SK-N-SH (cell line): ENCODE data around the gene ZNF143.

Experiments used
- CTCF ChIP-seq: fragments of 200-600 bp; sonication (generic); IDR thresholded peaks from 2 replicates; pipeline ENCODE4 v1.6.1; 2017; ENCODE audit warnings: antibody characterized with exemption, mild to moderate bottlenecking, moderate library complexity
- FOXM1 ChIP-seq: IDR thresholded peaks from 2 replicates; pipeline ENCODE4 v1.4.0; 2012; ENCODE audit warnings: low read depth, mild to moderate bottlenecking
- GABPA ChIP-seq: IDR thresholded peaks from 2 replicates; pipeline ENCODE4 v1.4.0; 2012; ENCODE audit warnings: low read depth, mild to moderate bottlenecking
- POLR2AphosphoS5 ChIP-seq: IDR thresholded peaks from 2 replicates; pipeline ENCODE4 v1.6.1; 2012; ENCODE audit warnings: low read depth, low read length
- RAD21 ChIP-seq: IDR thresholded peaks from 2 replicates; pipeline ENCODE4 v1.6.1; 2012; ENCODE audit warnings: mild to moderate bottlenecking, low read length
- RCOR1 ChIP-seq: fragments of 150-350 bp; IDR thresholded peaks from 2 replicates; pipeline ENCODE4 v1.6.1; 2017; ENCODE audit warnings: antibody characterized with exemption, low read length
- RFX5 ChIP-seq: IDR thresholded peaks from 2 replicates; pipeline ENCODE4 v1.6.1; 2012; ENCODE audit warnings: mild to moderate bottlenecking, improper control_type of control experiment, low read length
- TAF1 ChIP-seq: IDR thresholded peaks from 2 replicates; pipeline ENCODE4 v1.6.1; 2012; ENCODE audit warnings: low read depth, mild to moderate bottlenecking, low read length, moderate library complexity, borderline replicate concordance
- TCF12 ChIP-seq: IDR thresholded peaks from 2 replicates; pipeline ENCODE4 v1.4.0; 2012
- TEAD4 ChIP-seq: IDR thresholded peaks from 2 replicates; pipeline ENCODE4 v1.4.0; 2012; ENCODE audit warnings: mild to moderate bottlenecking, borderline replicate concordance; ENCODE audit not compliant: insufficient read depth
- YY1 ChIP-seq: IDR thresholded peaks from 2 replicates; pipeline ENCODE4 v1.4.0; 2012; ENCODE audit warnings: low read depth, mild to moderate bottlenecking
- TF ChIP-seq, protein P1 (sequence below): IDR thresholded peaks from 2 replicates; pipeline ENCODE4 v1.4.0; 2012; ENCODE audit warnings: low read depth
- TF ChIP-seq, protein P2 (sequence below): IDR thresholded peaks from 2 replicates; pipeline ENCODE4 v1.6.1; 2012; ENCODE audit warnings: mild to moderate bottlenecking, low read depth, low read length, moderate library complexity
- TF ChIP-seq, protein P3 (sequence below): IDR thresholded peaks from 2 replicates; pipeline ENCODE4 v1.4.0; 2012; ENCODE audit warnings: low read depth, borderline replicate concordance

- TF ChIP-seq CTCF (no peak), TAF1 (no peak), FOXM1 (no peak), RCOR1 (no peak), RAD21 (no peak), POLR2AphosphoS5 (no peak), TCF12 (no peak), RFX5 (no peak), YY1 (no peak), TEAD4 (no peak), GABPA (no peak)
- TF ChIP-seq, protein P1, sequence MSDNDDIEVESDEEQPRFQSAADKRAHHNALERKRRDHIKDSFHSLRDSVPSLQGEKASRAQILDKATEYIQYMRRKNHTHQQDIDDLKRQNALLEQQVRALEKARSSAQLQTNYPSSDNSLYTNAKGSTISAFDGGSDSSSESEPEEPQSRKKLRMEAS, result no peak
- TF ChIP-seq, protein P2, sequence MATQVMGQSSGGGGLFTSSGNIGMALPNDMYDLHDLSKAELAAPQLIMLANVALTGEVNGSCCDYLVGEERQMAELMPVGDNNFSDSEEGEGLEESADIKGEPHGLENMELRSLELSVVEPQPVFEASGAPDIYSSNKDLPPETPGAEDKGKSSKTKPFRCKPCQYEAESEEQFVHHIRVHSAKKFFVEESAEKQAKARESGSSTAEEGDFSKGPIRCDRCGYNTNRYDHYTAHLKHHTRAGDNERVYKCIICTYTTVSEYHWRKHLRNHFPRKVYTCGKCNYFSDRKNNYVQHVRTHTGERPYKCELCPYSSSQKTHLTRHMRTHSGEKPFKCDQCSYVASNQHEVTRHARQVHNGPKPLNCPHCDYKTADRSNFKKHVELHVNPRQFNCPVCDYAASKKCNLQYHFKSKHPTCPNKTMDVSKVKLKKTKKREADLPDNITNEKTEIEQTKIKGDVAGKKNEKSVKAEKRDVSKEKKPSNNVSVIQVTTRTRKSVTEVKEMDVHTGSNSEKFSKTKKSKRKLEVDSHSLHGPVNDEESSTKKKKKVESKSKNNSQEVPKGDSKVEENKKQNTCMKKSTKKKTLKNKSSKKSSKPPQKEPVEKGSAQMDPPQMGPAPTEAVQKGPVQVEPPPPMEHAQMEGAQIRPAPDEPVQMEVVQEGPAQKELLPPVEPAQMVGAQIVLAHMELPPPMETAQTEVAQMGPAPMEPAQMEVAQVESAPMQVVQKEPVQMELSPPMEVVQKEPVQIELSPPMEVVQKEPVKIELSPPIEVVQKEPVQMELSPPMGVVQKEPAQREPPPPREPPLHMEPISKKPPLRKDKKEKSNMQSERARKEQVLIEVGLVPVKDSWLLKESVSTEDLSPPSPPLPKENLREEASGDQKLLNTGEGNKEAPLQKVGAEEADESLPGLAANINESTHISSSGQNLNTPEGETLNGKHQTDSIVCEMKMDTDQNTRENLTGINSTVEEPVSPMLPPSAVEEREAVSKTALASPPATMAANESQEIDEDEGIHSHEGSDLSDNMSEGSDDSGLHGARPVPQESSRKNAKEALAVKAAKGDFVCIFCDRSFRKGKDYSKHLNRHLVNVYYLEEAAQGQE, result no peak
- TF ChIP-seq, protein P3, sequence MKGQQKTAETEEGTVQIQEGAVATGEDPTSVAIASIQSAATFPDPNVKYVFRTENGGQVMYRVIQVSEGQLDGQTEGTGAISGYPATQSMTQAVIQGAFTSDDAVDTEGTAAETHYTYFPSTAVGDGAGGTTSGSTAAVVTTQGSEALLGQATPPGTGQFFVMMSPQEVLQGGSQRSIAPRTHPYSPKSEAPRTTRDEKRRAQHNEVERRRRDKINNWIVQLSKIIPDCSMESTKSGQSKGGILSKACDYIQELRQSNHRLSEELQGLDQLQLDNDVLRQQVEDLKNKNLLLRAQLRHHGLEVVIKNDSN, result no peak
These were observed 109.7 kb downstream of the ZNF143 start for GRCh38 chr11:9570313-9571025.
